GM20000 (cell line): ENCODE data around the gene CYTIP.

Experiments
- DNase-seq: peaks from one replicate; pipeline ENCODE4 v3.0.0; 2012; ENCODE audit warnings: low spot score
- CTCF ChIP-seq: IDR thresholded peaks from 2 replicates; pipeline ENCODE4 v1.5.1; 2012; ENCODE audit warnings: mild to moderate bottlenecking, control low read depth; ENCODE audit errors: extremely low read depth, missing control alignments

CYTIP gene

GRCh38 chr2:157367704-157368103 lies 76.2 kb downstream of the CYTIP start:
- DNase-seq: no peak
- no peak for TF ChIP-seq CTCF
